ENCODE results near the gene ADAM10.
"Not testable (repeated sequence)": the region's sequence is repeated elsewhere in the genome, so short reads cannot be mapped to it uniquely, and the experiment has no call there.

The ADAM10 gene

GRCh38 chr15:58622877-58623276 lies 126.6 kb downstream of the ADAM10 start:
- H2AFZ ChIP-seq (ENCODE audit: low read length) = no peak overlapping the region
- H3K9ac ChIP-seq (ENCODE audit: low read length) = no peak overlapping the region
- TF ChIP-seq CTCF (IDR thresholded peaks at IDR 0.05; ENCODE audit: low read length) (no peak), EZH2 (IDR thresholded peaks at IDR 0.05; ENCODE audit: borderline replicate concordance, low read length) (no peak)
- no peaks in the 10 kb centered on the region for H4K20me1 ChIP-seq (ENCODE audit: insufficient read depth, low read length)
- H3F3A ChIP-seq (ENCODE audit: insufficient read depth, low read length) = peaks cover 5% of the 10 kb centered on the region; the same call in 1 of the 2 replicates
- H3K9me3 ChIP-seq (ENCODE audit: low read length) = peaks cover 5% of the 10 kb centered on the region
- no peak overlapping the region for H3K27ac ChIP-seq (ENCODE audit: low read depth, low read length, poor library complexity, severe bottlenecking)
- peaks cover 3% of the 10 kb centered on the region for H3K4me1 ChIP-seq (ENCODE audit: insufficient read depth, low read length, severe bottlenecking)
- H3K27me3 ChIP-seq (ENCODE audit: insufficient read depth, low read length) = no peaks in the 10 kb centered on the region
- no peak overlapping the region for H3K4me3 ChIP-seq (ENCODE audit: low read depth, low read length, poor library complexity, severe bottlenecking)
- H3K36me3 ChIP-seq (ENCODE audit: insufficient read depth, low read length) = peaks cover 74% of the 10 kb centered on the region
- H3K9me2 ChIP-seq (ENCODE audit: low read depth, low read length) = no peaks in the 10 kb centered on the region
- no peaks in the 10 kb centered on the region for H3K79me2 ChIP-seq (ENCODE audit: insufficient read depth, low read length)
- no peak overlapping the region for H3K4me2 ChIP-seq (ENCODE audit: low read length)

DNA sequence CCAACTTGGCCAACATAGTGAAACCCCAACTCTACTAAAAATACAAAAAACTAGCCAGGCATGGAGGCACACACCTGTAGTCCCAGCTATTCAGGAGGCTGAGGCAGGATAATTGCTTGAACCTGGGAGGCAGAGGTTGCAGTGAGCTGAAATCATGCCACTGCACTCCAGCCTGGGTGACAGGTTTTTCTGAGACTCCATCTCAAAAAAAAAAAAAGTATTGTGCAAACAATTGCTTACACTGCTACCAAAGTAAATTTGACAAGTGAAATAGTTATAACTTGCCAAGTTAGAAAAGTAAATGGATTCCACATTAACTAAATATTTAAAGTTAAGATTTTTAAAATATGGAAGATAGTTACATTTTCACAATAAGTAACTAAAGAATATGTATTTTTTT lies 129.2 kb downstream of the ADAM10 start:
- H3K4me3 ChIP-seq (ENCODE audit: low read depth, low read length, poor library complexity, severe bottlenecking); H3K4me1 ChIP-seq (ENCODE audit: insufficient read depth, low read length, severe bottlenecking); H4K20me1 ChIP-seq (ENCODE audit: insufficient read depth, low read length); H3K4me2 ChIP-seq (ENCODE audit: low read length); H3K79me2 ChIP-seq (ENCODE audit: insufficient read depth, low read length); H2AFZ ChIP-seq (ENCODE audit: low read length); H3K9ac ChIP-seq (ENCODE audit: low read length); H3K27ac ChIP-seq (ENCODE audit: low read depth, low read length, poor library complexity, severe bottlenecking); H3F3A ChIP-seq (ENCODE audit: insufficient read depth, low read length); H3K27me3 ChIP-seq (ENCODE audit: insufficient read depth, low read length); H3K9me2 ChIP-seq (ENCODE audit: low read depth, low read length): not testable (repeated sequence)
- H3K9me3 ChIP-seq (ENCODE audit: low read length) = peaks cover 11% of the 10 kb centered on the region
- peaks cover 71% of the 10 kb centered on the region for H3K36me3 ChIP-seq (ENCODE audit: insufficient read depth, low read length)

DNA sequence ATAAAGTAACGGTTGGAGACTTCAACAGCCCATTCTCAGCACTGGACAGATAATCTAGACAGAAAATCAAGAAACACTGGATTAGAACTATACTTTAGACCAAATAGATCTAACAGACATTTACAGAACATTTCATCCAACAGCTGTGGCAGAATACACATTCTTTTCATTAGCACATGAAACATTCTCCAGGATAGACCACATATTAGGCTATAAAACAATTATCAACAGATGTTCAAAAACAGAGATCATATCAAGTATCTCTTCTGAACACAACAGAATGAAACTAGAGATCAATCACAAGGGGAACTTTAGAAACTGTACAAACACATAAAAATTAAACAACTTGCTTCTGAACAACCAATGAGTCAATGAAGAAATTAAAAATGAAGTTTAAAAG lies 133.3 kb downstream of the ADAM10 start:
- H3K9me2 ChIP-seq (ENCODE audit: low read depth, low read length) = no peaks in the 10 kb centered on the region
- H3K4me2 ChIP-seq (ENCODE audit: low read length) = no peak overlapping the region
- peaks cover 7% of the 10 kb centered on the region; the same call in 1 of the 2 replicates for H3F3A ChIP-seq (ENCODE audit: insufficient read depth, low read length)
- TF ChIP-seq EZH2 (IDR thresholded peaks at IDR 0.05; ENCODE audit: borderline replicate concordance, low read length) (no peak), CTCF (IDR thresholded peaks at IDR 0.05; ENCODE audit: low read length) (no peak)
- no peaks in the 10 kb centered on the region for H3K79me2 ChIP-seq (ENCODE audit: insufficient read depth, low read length)
- H3K9ac ChIP-seq (ENCODE audit: low read length) = no peak overlapping the region
- H3K27me3 ChIP-seq (ENCODE audit: insufficient read depth, low read length) = no peaks in the 10 kb centered on the region
- no peak overlapping the region for H3K27ac ChIP-seq (ENCODE audit: low read depth, low read length, poor library complexity, severe bottlenecking)
- peaks cover 4% of the 10 kb centered on the region for H3K4me1 ChIP-seq (ENCODE audit: insufficient read depth, low read length, severe bottlenecking)
- no peaks in the 10 kb centered on the region for H4K20me1 ChIP-seq (ENCODE audit: insufficient read depth, low read length)
- H3K9me3 ChIP-seq (ENCODE audit: low read length) = peaks cover 16% of the 10 kb centered on the region
- H2AFZ ChIP-seq (ENCODE audit: low read length) = no peak overlapping the region
- peaks cover 83% of the 10 kb centered on the region for H3K36me3 ChIP-seq (ENCODE audit: insufficient read depth, low read length)
- no peak overlapping the region for H3K4me3 ChIP-seq (ENCODE audit: low read depth, low read length, poor library complexity, severe bottlenecking)

Measured in OCI-LY1 (cell line).